T follicular helper cell (primary cell): ENCODE data around the gene PRR36.
"Not testable (repeated sequence)": the region's sequence is repeated elsewhere in the genome, so short reads cannot be mapped to it uniquely, and the experiment has no call there.

Experiments
- DNase-seq: peaks from one replicate; pipeline ENCODE4 v3.0.0-alpha.2; 2020; ENCODE audit warnings: low read depth

PRR36 gene

DNA sequence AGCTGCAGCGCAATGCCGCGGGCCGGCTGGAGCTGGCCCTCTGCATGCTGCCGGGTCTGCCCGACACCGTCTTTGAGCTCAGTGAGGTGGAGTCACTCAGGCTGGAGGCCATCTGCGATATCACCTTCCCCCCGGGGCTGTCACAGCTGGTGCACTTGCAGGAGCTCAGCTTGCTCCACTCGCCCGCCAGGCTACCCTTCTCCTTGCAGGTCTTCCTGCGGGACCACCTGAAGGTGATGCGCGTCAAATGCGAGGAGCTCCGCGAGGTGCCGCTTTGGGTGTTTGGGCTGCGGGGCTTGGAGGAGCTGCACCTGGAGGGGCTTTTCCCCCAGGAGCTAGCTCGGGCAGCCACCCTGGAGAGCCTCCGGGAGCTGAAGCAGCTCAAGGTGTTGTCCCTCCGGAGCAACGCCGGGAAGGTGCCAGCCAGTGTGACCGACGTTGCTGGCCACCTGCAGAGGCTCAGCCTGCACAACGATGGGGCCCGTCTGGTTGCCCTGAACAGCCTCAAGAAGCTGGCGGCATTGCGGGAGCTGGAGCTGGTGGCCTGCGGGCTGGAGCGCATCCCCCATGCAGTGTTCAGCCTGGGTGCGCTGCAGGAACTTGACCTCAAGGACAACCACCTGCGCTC is 25.7 kb upstream of the PRR36 start:
- no peak for DNase-seq

DNA sequence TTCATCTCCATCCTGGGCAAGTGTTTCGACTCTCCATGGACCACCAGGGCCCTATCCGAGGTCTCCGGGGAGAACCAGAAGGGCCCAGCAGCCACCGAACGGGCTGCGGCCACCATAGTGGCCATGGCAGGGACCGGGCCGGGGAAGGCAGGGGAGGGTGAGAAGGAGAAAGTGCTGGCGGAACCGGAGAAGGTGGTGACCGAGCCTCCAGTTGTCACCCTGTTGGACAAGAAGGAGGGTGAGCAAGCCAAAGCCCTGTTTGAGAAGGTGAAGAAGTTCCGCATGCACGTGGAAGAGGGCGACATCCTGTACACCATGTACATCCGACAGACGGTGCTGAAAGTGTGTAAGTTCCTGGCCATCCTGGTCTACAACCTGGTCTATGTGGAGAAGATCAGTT is 24.8 kb upstream of the PRR36 start:
- no peak for DNase-seq

DNA sequence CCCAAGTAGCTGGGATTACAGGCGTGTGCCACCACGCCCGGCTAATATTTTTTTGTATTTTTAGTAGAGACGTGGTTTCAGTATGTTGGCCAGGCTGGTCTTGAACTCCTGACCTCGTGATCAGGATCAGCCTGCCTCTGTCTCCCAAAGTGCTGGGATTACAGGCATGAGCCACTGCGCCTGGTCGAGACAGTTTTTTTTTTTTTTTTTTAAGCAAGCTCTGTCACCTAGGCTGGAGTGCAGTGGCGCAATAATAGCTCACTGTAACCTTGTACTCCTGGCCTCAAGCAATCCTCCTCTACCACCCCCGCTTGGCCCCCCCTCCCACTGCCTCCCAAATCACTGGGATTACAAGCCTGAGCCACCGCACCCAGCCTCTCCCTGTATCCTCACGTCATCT is 23.1 kb upstream of the PRR36 start:
- no peak for DNase-seq

DNA sequence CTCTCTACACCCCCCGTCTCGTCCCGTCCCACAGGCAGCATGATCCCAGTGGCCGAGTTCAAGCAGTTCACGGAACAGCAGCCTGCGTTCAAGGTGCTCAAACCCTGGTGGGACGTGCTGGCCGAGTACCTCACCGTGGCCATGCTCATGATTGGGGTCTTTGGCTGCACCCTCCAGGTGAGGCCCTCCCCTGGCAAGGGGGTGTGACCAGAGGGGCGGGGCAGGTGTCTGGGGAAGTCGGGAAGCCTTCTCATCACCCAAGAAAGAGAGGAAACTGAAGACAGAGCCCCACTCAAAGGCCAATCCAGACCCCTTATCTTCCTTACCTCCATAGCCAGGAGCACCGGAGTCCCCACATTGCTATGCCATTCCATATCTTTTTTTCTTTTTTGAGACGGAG is 21.4 kb upstream of the PRR36 start:
- no peak for DNase-seq

DNA sequence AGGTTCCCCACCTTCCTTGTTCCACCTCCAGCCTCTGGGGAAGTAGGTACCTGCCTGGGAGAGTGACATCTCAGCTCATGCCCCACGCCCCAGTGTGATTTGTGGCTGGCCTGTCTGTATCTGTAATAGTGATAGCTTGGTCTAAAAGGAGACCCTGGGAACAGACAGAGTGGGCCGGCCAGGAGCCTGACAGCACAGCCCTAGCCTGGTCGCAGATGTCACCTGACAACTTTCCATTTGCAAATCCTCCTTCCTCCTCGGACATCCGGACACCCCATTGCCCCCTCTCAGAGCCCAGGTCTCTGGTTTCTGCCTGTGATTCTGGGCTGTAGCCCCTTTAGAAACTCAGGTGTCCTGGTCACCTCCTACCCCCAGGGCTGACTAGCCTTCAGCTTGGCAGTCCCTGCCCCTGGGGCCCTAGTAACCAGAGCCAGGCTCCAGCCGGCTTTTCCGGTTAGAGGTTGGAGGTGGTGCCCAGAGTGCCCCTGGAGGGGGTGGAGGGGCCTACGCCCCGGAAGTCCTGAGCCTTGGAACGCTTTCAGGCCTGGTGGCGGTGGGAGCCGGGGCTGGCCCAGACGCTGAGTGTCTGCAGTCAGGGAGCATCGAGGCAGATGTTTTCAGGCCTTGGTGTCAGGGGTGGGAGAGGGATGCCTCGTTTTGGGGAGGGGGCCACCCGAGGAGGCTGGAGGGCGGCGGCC is 20.6 kb upstream of the PRR36 start:
- no peak for DNase-seq

DNA sequence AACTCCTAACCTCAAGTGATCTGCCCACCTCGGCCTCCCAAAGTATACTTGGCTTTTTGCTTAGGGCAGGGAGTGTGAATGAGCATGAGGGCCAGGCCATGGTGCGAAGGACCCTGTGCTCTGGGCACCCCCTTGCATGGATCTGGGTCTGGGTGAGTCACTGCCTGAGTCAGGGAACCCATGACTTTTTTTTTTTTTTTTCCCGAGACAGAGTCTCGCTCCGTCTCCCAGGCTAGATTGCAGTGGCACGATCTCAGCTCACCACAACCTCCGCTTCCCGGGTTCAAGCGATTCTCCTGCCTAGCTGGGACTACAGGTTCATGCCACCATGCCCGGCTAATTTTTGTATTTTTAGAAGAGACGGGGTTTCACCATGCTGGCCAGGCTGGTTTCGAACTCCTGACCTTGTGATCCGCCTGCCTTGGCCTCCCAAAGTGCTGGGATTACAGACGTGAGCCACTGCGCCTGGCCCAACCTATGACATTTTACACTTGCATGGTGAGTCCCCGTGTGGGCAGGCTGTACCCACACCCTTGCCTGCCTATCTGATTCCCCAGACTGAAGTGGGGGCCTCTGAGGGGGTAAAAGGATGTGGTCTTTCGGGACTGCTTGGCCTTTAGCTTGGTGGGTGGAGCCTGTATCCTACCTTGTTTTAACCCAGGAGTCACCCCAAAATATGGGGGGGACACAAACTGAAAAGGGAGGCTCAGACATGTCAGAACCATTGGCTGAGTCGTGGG is 19.3 kb upstream of the PRR36 start:
- DNase-seq = not testable (repeated sequence)

DNA sequence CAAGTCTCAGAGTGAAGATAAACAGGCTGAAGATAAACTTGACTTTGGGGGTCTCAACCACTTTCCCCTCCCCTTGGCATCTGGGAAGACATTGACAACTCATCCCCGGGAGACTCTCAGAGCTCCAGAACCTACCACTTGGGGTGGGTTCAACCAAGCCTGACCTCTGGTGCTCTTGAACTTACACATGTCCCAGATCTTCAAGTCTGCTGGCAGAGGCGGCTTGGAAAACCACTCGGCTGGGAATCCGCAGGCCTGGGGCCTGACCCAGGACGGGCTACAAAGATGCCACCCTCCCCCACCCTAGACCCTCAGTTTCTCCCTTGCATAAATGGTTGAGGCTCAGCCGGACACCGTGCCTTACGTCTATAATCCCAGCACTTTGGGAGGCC is 14.6 kb upstream of the PRR36 start:
- DNase-seq = no peak

DNA sequence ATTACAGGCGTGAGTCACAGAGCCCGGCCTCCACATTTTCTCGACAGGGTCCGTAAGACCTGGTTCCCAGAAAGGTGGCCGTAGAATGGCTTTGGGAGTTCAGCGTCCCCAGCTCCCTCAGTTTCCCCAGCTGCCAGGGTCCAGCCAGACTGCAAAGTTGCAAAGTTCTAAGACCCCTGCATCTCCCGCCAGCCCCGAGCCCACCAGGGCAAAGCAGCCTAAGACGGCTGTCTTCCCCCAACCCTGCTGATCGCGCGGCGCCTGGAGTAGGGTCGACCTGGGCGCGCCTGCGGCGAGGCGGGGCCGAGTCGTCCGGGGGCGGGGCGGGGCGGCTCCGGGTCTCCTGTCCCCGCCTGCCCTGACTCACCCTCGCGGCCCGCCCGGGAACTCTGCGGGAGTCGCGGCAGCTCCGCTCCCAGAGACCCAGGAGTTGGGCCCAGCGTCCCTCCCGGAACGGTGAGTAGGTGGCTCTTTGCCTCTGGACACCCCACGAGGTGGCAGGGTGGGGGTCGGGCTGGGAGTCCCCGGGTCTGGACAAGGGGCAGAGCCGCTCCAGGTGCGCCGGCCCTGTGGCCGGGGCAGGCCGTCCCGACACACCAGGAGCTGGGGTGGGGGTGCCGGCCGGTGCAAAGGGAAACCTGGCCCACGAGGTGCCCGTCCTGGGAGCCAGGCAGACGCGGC is 14.1 kb upstream of the PRR36 start, which contains the start of gene LRRC8E:
LRRC8E (plus strand) TSS at position 366 of the 681 bp plus-strand sequence. CDS start 7,094 bp downstream, outside the sequence.
- DNase-seq = no peak

DNA sequence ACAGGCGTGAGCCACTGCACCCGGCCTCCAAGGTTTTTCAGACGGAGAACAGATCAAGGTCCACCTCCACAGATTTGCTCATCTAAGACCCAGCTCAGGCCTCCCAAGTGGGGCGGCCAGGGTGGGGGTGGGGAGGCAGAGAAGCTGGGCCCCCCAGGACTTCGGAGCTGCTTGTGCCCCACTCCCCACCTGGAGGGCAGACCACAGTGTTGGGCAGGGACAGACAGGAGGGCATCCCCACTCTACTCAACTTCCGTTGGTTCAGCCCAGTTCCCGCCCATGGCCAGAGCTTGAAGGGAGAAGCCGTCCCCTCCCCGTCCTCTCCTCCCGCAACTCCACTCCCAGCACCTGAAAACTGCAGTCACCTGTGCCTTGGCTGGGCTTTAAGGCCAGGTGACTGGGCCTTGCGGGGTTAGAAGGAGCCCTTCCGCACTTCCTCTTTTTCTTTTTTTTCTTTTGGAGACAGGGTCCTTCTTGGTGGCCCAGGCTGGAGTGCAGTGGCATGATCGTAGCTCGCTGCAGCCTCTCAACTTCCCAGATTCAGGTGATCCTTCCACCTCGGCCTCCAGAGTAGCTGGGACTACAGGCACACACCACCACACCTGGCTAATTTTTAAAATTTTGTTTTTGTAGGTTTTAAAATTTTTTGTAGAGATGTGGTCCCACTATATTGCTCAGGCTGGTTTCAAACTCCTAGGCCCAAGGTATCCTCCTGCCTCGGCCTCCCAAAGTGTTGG is 13.4 kb upstream of the PRR36 start:
- DNase-seq = no peak

DNA sequence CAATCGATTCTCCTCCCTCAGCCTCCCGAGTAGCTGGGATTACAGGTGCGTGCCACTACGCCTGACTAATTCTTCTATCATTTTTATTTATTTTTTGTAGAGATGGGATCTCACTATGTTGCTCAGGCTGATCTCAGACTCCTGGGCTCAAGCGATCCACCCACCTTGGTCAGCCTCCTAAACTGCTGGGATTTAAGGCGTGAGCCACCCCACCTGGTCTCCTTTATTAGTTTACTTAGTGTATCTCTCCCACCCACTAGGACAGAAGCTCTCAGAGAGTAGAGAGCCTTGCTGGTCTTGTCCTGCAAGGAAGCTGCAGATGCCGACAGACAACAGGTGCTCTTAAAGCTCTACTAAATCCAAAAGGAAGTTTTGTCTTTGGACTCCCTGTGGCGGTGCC is 11.6 kb upstream of the PRR36 start:
- no peak for DNase-seq

DNA sequence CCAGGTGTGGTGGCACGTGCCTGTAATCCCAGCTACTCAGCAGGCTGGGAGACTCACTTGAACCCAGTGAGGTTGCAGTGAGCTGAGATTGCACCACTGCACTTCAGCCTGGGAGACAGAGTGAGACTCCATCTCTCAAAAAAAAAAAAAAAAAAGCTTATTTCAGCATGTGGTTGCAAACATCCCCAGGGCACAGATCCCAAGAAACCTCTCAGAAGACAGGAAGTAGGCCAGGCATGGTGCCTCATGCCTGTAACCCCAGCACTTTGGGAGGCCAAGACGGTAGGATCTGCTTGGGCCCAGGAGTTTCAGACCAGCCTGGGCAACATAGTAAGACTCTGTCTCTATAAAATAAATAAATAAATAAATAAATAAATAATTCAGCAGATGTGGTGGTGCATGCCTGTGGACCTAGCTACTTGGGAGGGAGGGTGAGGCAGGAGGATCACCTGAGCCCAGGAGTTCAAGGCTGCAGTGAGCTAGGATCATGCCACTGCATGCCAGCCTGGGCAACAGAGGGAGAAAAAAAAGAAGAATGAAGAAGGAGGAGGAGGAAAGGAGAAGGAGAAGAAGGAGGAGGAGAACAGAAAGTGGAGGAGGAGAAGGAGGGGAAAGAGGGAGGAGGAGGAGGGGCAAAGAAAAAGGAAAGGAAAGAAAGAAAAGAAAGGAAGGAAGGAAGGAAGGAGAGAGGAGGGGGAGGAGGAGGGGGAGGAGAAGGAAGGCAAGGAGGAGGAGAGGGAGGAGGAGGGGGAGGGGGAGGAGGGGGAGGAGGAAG is 9.8 kb upstream of the PRR36 start:
- no peak for DNase-seq

DNA sequence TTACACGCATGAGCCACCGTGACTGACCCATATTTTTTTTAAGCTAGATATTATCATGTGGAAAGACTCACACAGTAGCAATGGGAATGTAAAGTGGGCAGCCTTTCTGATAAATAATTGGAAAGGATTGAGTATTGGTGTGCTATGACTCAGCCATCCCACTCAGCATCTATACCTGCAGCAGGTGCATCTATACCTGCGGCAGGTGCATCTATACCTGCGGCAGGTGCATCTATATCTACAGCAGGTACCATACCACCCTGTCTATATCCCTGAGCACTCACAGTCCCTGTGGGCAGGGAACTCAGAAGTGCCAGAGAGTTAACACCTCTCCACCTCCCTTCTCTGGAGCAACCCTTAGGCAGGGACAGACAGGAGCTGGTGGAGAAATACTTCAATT is 8.9 kb upstream of the PRR36 start:
- no peak for DNase-seq

DNA sequence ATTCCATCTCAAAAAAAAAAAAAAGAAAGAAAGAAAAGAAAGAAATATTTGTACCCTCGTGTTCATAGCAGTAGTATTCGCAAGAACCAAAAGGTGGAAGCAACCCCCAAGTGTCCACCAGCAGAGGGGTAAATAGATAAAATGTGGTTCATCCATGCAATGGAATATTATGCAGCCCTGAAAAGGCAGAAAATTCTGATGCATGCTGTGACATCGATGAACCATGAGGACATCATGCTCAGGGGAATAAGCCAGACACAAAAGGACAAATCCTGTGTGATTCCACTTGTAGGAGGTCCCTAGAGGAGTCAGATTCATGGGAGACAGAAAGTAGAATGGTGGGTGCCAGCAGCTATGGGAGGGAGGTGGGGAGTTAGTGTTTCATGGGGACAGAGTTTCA is 7.7 kb upstream of the PRR36 start:
- DNase-seq = no peak

DNA sequence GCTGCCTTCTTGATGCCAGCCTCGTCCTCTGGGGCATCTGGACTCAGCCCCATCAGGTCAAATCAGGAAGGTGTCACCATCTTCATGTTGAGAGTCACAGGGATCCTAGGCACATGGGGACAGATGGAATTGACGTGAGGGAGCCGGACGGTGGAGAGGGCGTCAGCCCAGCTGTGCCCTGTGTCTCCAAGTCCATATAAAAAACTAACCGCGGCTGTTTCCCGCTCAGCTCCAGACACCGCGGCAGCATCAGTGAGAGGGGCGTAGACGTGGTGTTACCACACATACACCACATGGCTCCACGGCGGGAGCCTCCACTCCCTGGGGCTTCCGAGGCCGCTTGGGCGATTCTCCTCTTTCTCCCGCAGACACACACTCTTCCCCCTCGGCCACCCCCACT is 5.6 kb upstream of the PRR36 start:
- DNase-seq = no peak

DNA sequence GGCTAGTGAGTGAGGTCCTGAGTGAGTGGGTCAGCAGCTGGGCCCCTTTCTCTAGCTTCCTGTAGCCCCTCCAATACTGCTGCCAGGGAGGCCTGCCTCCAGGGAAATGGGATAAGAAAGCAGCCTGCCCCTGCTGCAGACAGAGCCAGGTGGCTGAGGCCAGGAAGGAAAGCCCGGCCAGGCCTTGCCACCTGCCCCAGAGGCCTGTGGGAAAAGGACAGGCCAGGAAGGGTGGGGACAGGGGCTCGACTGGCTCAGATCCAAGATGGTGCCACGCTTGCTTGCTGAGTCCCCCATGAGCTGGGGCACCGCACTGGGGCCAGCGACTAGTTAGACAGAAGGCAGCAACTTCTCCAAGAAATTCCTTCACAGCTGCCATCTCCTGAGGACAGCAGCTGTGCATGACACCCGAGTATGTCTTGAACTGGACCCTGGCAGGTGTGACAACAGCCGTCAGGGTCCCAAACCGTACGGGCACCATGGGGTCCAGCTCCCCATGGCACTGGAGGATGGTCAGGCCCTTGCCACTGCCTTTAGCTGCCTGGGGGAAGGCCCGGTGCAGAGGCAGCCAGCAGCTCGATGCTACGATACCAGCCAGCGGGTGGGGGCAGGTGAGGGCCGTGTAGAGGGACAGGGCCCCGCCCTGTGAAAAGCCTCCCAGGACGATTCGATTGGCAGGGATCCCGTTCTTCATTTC is 5.1 kb upstream of the PRR36 start:
- no peak for DNase-seq

DNA sequence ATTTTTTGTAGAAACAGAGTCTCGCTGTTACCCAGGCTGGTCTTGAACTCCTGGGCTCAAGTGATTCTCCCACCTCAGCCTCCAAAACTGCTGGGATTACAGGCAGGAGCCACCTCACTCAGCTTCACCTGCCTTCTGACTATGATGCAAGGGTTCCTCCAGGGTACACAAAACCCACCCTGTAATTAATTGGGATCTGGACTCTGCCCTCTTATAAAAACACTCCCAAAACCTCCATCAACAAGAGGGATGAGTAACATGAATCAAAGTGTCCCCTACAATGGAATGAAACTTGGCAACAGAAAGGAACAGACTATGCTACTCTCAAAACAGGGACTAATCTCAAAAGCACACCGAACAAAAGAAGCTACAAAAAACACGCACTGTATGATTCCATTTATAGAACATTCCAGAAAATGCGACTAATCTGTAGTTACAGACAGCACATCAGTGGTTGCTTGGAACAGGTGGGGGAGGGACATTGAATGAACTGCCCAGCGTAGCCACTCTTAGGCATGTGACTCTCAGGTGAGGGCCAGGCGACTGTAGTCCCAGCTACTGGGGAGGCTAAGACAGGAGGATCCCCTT is 3.2 kb upstream of the PRR36 start:
- DNase-seq = no peak

DNA sequence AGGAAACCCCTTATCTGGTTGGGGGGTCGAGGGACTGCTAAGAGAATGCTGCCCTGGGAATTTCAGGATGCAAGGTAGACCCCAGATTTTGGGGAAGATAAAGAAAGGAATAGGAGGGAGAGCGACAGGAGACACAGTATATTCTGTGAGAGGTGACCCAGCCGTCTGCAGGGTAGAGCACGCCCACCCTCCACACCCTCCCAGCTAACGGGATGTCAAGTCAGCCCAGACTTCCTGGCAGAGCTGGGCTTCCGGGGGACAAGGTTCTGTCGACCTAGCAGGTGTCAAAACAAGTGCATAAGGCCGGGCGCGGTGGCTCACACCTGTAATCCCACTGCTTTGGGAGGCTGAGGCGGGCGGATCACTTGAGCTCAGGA is 695 bp upstream of the PRR36 start:
- no peak for DNase-seq

DNA sequence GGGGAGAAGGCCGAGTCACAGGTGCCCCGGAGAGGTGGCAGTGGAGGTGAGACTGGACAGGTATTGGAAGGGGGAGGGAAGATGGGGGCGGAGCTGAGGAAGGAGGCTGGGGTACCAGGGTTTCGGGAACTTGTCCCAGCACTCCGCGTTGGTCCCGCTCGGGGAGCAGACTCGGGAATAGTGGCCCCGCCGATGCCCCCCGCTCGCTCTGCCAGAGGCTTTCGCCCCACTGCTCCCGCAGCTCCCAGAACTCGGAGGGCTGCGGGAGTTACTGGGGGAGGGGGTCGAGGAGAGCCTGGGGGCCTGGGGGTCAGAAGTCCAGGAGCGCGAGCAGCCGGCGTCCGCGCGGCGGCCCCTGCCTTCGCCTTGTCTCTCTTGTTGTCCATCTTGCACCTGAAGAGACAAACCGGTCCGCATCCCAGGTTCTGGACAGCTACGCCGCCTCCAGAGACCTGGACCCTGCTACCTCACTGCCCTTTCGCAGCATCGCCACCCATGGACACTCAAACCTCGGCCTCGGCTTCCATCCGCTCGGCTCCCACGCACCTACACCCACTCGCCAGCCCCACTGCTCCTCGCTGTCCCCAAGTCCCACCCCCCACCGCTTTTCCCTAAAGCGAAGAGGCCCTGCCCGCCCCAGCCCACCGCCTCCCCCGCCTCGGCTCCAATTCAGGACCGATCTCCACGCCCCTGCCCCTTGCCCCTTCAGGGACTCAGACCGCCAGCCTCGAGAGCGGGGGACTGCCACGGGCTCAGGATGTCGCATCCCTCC is 700 bp downstream of the PRR36 start:
- DNase-seq = no peak
